ENCODE measurements around the gene VPS4B. TPM values are rescaled to one million over a fixed set of nuclear protein-coding genes. Genes with fewer than 3 reads are reported as not detected.

Gene VPS4B
- total and polyA plus RNA-seq, 2 donors (not counting 3 experiments of a cell fraction or from before 2014, with no cell fraction given) = 10.5 to 54.7 TPM

GRCh38 chr18:63407734-63408133, 14.5 kb downstream of the VPS4B start:
- POLR2A ChIA-PET = no interaction called here
- BruUV-seq (replicated peaks) = no TSS peak
- CTCF ChIA-PET = interaction anchor here (1.2 kb wide), 1 partner anchor 30 kb away, joined by 3 read pairs; no protein-coding TSS in a partner anchor
- no peak overlapping the region for H3K27ac ChIP-seq (ENCODE audit: insufficient read depth, low read depth, low read length)
- H4K20me1 ChIP-seq (replicated peaks; ENCODE audit: control insufficient read depth, extremely low read depth, insufficient read depth, low read length) = no peaks in the 10 kb centered on the region
- H3K36me3 ChIP-seq (ENCODE audit: control insufficient read depth in 2 of 2, extremely low read depth in 1 of 2, insufficient read depth in 2 of 2, low read length in 2 of 2) = peaks cover 18 to 26% of the 10 kb centered on the region in 2 experiments
- H3K9ac ChIP-seq (replicated peaks; ENCODE audit: extremely low read depth, insufficient read depth, low read length) = no peak overlapping the region
- H3K4me3 ChIP-seq (replicated peaks in 1 of 3; ENCODE audit: insufficient read depth in 1 of 3, low read depth in 1 of 3, low read length in 3 of 3) = no peak overlapping the region
- no peak for TF ChIP-seq GATA2 (IDR thresholded peaks at IDR 0.05; ENCODE audit: insufficient read depth, insufficient read length, low read depth, low read length)
- TF ChIP-seq MYC (IDR thresholded peaks at IDR 0.05; ENCODE audit: low read depth, low read length) = no peak
- TF ChIP-seq CTCF (IDR thresholded peaks at IDR 0.05; ENCODE audit: extremely low read depth in 1 of 2, insufficient read depth in 1 of 2, low read depth in 1 of 2, low read length in 2 of 2) = no peak
- peaks cover 11% of the 10 kb centered on the region for H3K4me1 ChIP-seq (ENCODE audit: control insufficient read depth, extremely low read depth, insufficient read depth, low read length)
- H3K27me3 ChIP-seq (ENCODE audit: control insufficient read depth in 2 of 2, insufficient read depth in 2 of 2, low read length in 2 of 2) = no peaks in the 10 kb centered on the region
- H3K79me2 ChIP-seq (ENCODE audit: control insufficient read depth, insufficient read depth, low read length) = peaks cover 11% of the 10 kb centered on the region
- no peak overlapping the region for H2AFZ ChIP-seq (ENCODE audit: low read depth, low read length)
- H3K9me3 ChIP-seq (replicated peaks; ENCODE audit: control insufficient read depth, insufficient read depth, low read length) = no peaks in the 10 kb centered on the region
- DNase-seq (ENCODE audit: low read depth, low spot score) (no peak), FAIRE-seq (no peak)
- H3K4me2 ChIP-seq (ENCODE audit: insufficient read depth, low read length) = no peak overlapping the region
- dilution Hi-C loops (cut with MboI; ENCODE audit: extremely low pct_ligation_motif_present, low sequenced_read_pairs) (no loop called here), intact Hi-C loops (cut with micrococcal nuclease) (no loop called here)
- H3K9me1 ChIP-seq (replicated peaks; ENCODE audit: control insufficient read depth, extremely low read depth, insufficient read depth, low read length) = no peaks in the 10 kb centered on the region

GRCh38 chr18:63405986-63406385, 16.3 kb downstream of the VPS4B start:
- Histone ChIP-seq H3K27me3 (ENCODE audit: control insufficient read depth in 2 of 2, insufficient read depth in 2 of 2, low read length in 2 of 2) (no peaks in the 10 kb centered on the region), H3K9me3 (replicated peaks; ENCODE audit: control insufficient read depth, insufficient read depth, low read length) (no peaks in the 10 kb centered on the region), H3K4me2 (ENCODE audit: insufficient read depth, low read length) (no peak overlapping the region), H3K9ac (replicated peaks; ENCODE audit: extremely low read depth, insufficient read depth, low read length) (no peak overlapping the region), H3K79me2 (ENCODE audit: control insufficient read depth, insufficient read depth, low read length) (peaks cover 9% of the 10 kb centered on the region), H3K4me3 (replicated peaks in 1 of 3; ENCODE audit: insufficient read depth in 1 of 3, low read depth in 1 of 3, low read length in 3 of 3) (no peak overlapping the region), H2AFZ (ENCODE audit: low read depth, low read length) (no peak overlapping the region), H3K27ac (ENCODE audit: insufficient read depth, low read depth, low read length) (no peak overlapping the region), H3K36me3 (ENCODE audit: control insufficient read depth in 2 of 2, extremely low read depth in 1 of 2, insufficient read depth in 2 of 2, low read length in 2 of 2) (peaks cover 18 to 29% of the 10 kb centered on the region in 2 experiments), H4K20me1 (replicated peaks; ENCODE audit: control insufficient read depth, extremely low read depth, insufficient read depth, low read length) (no peaks in the 10 kb centered on the region), H3K4me1 (ENCODE audit: control insufficient read depth, extremely low read depth, insufficient read depth, low read length) (peaks cover 6% of the 10 kb centered on the region), H3K9me1 (replicated peaks; ENCODE audit: control insufficient read depth, extremely low read depth, insufficient read depth, low read length) (no peaks in the 10 kb centered on the region)
- CTCF ChIA-PET = no interaction called here
- no peak for DNase-seq (ENCODE audit: low read depth, low spot score)
- dilution Hi-C loops (cut with MboI; ENCODE audit: extremely low pct_ligation_motif_present, low sequenced_read_pairs) = no loop called here
- FAIRE-seq = no peak
- POLR2A ChIA-PET = no interaction called here
- TF ChIP-seq EZH2 (IDR thresholded peaks at IDR 0.05; ENCODE audit: borderline replicate concordance, low read depth, low read length, severe bottlenecking) = no peak
- no peak for TF ChIP-seq JUN (IDR thresholded peaks at IDR 0.05; ENCODE audit: borderline replicate concordance, insufficient read depth, insufficient read length, low read depth)
- no peak for TF ChIP-seq FOS (IDR thresholded peaks at IDR 0.05; ENCODE audit: borderline replicate concordance, insufficient read depth, low read length)
- no peak for TF ChIP-seq POLR2A (IDR thresholded peaks at IDR 0.05; ENCODE audit: low read depth, low read length)
- no peak for TF ChIP-seq POLR2AphosphoS5 (IDR thresholded peaks at IDR 0.05; ENCODE audit: insufficient read depth, low read depth, low read length)
- no peak for TF ChIP-seq CTCF (IDR thresholded peaks at IDR 0.05; ENCODE audit: extremely low read depth in 1 of 2, insufficient read depth in 1 of 2, low read depth in 1 of 2, low read length in 2 of 2)
- no TSS peak for BruUV-seq (replicated peaks)
- intact Hi-C loops (cut with micrococcal nuclease) = no loop called here
